Measurements from ENCODE around the gene ATMIN.

The ATMIN gene

DNA sequence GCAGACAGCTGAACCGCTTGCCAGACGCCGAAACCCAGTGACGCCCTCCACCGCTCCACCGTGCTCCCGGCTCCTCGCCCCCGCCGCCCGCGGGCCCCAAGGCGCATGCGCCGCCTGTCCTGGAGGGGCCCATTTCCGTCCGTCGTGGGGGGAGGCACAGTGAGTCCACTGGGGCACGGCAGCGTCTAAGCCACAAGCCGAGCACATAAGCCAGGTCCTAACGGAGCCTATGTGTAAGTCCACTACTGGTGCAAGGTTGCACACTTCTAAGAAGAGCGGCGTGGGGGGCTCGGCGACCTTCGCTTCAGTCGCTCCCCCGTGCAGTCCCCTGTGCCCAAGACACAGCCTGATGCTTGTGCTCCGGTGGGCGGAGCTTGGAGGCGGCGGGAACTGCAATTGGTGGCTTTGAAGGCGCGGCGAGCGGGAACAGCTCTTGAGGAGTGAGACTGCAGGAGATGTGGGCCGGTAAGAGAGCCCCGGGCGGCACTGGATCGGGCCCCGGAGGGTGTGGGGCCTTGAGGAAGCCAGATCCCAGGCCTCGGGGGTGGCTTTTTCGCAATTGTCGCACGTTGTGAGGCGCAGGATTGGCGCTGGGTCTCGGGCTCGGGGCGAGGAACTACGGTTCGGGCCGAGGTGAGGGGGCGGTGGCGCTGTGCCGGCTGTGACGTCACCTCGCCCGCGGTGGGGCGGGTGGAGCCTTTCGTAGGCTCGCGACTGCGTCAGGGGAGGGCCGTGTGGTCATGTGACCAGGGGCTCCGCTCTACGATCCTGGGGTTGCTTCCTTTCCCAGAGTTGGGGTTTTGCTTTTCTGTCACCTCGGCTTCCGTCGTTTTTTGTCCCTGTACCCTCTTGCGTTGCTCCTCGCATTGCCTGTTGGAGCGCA lies 28.6 kb upstream of the ATMIN start, which contains the start of the genes CENPN and CMC2:
TSS of gene CENPN (plus strand) at position 402 of the 883 bp plus-strand sequence. CDS start 4,726 bp downstream, outside the sequence.
TSS of gene CMC2 (minus strand) at position 73 of the 883 bp plus-strand sequence. CDS start 9,491 bp downstream, outside the sequence.
- peak; percentile 42 for DNase-seq

DNA sequence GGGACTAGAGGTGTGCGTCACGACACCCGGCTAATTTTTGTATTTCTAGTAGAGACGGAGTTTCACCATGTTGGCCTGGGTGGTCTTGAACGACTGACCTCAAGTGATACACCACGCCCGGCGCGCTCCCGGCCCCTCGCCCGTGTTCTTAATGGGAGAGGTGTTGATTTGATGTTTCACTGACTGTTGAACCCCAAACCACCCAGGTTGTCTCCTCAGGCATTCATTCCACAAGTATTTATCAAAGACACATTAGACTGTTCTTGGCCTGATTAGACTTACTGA lies 27.2 kb upstream of the ATMIN start:
- no peak for DNase-seq

DNA sequence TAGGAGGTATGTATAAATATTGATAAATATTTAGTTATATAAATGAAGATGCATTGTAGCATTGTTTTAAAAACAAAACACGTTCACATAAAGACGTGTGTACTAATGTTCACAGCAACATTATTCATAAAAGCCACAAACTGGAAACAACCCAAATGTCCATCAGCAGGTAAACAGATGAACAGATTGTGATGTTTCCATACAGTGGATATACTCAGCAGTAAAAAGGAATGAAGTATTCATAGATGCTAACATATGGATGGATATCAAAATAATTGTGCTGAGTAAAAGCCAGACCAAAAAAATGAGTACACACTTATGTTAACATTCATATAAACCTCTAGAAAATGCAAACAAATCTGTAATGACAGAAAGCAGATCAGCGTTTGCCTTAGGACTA lies 22.7 kb upstream of the ATMIN start:
- DNase-seq: no peak

DNA sequence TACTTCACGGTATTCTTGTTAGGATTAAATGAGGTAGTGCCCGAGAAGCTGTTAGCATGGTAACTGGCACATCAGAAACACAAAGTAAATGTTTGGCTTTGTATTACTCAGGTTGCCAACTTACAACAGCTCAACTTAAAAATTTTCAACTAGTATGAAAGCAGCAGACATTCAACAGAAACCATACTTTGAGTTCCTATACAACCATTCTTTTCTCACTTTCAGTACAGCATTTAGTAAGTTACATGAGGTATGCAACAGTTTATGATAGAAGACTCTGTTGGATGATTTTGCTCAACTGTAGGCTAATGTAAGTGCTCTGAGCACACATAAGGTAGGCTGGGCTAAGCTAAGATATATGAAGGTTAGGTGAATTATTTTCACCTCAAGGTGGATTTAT lies 21.0 kb upstream of the ATMIN start:
- DNase-seq: no peak

DNA sequence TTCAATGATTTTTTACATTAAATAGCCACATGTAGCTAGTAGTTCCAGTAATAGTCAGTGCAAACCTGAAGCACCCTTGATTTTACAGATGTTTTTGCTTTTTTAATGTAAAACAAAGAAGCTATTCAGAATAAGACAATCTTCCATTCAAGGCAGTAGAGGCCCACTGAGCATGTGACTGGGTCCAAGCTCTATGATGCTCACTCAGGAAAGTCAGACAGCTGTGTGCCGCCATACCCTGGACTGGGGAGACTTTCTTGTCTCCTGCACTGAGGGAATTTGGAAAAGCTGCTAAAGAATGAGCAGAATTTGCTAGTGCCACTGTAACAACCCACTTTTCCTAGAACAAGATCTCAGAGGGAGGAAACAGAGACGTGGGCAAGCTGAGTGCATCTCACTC lies 17.1 kb upstream of the ATMIN start:
- no peak for DNase-seq

DNA sequence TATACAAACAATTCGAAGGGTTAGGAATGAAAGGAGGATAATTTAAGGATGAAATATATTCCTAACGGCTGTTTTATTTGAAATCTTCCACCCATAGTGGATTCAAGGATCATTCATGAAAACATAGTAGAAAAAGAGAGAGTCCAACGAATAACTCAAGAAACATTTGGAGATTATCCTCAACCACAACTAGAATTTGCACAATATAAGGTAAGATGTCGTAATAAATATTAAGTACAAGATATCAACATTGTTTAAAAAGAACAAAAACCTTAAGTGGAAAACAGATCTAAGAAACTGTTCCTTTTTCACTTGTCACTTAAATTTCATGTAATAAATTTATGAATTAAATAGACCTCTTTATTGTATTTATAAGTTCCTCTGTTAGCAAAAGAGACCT lies 9.2 kb upstream of the ATMIN start:
- DNase-seq: no peak

DNA sequence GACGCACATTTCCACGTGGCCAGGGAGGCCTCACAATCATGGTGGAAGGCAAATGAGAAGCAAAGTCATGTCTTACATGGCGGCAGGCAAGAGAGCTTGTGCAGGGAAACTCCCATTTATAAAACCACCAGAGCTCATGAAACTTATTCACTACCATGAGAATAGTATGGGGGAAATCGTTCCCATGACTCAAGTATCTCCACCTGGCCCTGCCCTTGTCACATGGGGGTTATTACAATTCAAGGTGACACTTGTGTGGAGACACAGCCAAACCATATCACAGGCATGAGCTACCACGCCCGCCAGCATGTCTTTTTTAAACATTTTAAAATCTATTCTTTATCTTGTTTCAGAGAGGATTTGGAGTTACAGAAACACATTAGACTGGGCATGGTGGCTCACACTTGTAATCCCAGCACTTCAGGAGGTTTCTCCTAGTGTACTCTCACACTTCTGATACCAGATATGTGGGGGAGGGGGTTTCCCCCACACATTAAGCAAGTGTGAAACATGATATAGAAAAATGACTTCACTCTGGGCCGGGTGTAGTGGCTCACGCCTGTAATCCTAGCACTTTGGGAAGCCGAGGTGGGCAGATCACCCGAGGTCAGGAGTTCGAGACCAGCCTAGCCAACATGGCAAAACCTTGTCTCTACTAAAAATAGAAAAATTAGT lies 5.6 kb upstream of the ATMIN start:
- DNase-seq: no peak

DNA sequence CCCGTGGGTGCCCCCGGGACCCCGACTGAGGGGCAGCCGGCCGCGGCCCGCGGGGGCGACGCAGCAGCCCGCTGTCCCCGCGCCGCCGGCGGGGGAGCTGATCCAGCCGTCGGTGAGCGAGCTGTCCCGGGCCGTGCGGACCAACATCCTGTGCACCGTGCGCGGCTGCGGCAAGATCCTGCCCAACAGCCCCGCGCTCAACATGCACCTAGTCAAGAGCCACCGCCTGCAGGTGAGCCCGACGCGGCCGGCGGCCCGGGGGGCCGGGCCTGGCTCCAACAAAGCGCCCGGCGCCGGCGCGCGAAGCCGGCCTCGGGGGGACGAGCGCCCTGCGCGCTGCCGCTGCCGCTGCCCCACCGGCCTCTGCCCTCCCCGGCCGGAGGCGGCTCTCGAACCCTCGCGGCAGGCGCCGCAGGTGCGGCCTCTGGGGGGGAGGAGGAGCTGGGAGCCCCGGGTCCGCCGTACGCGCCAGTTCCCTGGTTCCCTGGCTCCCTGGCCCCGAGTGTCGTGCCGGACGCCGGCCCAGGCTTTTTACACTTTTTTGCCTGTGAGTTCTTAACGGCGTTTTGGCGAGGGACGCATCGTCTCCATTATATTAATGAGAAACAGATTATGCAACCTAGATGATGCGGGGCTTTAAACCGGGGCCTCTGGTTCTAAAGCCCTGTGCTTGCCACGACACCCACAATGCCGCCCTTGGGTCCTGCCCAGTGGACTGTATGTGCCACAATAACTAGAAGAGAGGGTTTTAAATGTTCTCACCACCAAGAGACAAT lies 521 bp downstream of the ATMIN start:
- DNase-seq: no peak

DNA sequence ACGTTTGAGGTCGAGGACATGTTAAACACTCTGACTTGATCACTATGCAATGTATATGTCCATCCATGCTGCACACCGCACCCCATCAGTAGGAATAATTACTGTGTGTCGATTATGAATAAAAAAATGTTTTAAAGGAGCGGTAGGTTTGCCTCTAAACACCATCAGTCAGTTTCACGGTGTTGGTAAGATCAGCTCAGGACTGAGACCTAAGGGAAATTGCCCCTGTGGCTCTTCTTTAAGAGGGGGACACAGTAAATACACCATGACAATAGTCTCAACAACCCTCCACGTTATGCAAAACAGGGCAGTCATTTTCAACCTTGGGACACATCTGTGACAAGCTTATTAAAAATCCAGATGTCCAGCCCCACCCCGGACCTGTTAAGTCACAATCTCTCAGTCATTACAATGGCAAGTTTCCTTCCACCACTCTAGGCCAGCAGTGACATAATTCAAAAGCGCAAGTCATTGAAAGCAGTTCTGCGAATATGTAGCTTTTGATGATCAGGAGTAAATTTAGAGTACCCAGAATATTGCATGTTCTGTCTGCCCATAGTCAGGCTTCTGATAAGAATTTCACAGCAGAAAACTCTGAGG lies 1.2 kb downstream of the ATMIN start:
- DNase-seq: no peak

DNA sequence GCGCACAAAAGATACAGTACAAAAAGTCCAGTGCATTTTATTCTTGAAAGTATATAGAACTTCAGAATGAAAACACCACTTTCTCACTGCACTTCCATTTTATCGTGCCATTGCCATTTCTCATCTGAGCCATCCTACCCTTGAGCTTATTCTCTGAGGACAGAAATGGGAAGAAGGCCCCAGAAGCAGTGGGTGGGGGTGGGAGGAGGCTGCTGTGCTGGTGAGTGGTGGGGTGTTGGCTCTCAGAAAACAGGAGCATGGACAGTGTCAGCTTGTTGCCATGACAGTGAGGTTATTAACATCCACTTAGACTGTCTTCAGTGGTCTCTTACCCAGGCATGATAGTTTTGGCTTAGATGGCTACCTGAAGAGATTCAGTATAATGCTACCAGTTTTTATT lies 4.5 kb downstream of the ATMIN start:
- no peak for DNase-seq

DNA sequence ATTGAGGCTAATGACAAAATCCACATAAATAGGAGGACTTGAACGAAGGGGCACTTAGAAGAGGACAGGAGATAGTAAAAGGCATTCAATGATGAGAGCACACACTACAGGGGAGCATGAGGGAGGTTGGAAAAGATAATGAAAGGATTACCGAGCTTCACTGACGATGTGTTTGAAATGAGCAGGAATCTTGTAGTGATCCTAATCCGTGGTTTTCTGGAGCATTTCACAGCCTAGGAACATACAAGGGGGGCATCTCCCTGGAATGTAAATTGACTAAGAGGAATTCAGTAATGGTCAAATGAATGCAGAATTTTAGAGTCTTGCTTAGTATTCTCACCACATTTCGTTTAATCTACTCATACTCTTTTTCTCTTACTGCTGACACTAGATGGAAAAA lies 5.2 kb downstream of the ATMIN start:
- no peak for DNase-seq

DNA sequence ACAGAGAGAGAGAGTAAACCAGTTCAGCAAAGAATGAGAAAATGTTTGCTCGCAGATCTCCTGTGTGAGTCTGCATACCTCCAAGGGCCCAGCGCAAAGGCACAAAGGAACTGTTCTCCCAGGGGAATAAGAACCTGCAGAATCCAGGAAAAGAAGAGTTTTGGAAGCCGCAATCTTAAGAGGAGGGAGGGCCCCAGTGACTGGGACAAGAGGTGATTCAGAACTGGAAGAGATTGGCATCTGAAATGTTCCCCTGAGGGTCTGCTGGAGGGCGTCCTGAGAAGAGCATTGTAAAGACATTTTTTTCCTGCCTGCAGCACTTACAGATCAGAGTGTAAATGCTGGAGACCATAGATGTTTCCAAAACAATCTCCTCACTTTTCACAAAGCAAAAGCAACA lies 6.1 kb downstream of the ATMIN start:
- DNase-seq: no peak

DNA sequence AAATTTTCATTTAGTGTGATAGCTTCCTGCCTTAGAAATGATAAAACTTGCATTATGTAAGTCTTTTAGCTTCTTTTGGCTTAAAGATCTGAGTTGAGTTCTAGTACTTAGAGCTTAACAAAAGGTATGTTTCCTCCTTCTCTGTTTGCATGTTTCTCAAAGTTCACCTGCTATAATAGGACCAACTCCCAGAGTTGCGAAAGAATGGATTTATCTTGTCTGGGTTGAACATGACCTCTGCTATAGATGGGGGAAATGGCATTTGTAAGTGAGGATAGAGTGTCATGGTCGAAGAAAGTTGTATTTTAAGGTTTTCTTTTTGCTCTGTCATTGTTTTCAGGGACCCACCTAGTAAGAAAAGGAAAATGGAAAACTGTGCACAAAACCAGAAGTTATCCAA lies 7.2 kb downstream of the ATMIN start:
- no peak for DNase-seq

DNA sequence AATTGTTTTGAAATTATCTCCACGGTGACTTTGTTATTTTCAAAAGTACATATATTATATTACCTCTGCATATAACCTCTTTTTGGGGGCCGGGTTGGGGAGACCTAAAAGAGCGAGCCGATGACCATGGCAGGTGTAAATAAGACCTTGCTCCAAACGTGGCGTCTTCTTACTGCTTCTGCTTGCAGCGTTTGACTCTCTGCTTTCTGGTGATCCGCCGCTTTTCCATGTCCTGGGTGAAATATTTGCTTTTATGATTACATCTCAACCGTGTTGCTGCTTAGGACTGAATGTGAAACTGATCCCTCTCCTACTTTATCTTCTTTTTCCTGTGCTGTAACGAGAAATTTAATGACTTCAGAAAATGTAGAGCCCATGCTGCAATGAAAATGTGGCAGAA lies 18.1 kb downstream of the ATMIN start:
- DNase-seq: no peak

DNA sequence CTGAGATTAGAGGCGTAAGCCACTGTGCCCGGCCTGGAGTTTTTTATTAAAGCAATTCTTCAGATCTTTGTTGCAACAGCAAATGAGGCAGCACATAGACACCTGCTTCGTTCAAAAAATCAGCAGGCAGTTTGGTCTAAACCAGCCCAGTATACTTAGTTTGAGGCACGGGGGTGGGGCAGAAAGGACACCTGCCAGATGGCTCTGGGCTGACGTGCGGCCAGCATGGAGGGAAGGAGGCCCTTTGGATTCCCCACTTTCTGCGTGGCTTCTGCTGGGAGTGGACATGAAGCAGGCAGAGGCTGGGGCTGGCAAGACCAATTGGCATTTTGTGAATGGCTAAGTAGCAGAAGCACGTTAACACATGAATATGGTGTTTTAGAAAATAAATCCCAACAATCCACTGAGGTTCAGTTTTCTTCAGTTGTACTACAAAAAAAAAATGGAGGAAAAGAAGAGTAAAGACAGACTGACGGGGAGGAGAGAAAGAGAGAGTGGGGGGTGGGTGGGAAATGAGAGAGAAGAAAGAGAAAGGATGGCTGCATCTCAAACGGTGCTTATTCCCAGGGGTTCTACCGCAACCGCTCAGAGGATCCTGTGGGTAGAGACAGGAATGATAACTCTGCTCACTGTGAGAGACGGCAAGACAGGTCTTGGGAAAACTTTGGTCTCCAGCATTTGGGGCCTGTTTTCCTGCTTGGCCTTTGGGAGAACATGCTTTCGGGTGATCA lies 25.1 kb downstream of the ATMIN start:
- no peak for DNase-seq

DNA sequence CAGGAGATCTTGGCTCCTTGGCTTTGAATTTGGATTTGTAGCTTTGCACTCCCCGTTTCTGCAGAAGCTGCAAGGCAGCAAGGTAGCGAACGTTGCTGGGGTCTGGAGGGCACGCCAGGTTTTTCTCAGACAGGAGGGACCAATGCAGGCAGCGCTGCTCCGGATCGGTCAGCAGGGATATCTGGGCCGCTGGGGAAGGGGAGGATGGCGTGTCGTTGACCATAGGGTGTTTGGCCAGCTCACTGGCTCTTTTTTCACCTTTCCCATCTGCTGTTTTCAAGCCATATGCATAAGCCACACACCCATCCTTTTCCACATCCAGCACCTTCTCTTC lies 25.6 kb downstream of the ATMIN start:
- no peak for DNase-seq

DNA sequence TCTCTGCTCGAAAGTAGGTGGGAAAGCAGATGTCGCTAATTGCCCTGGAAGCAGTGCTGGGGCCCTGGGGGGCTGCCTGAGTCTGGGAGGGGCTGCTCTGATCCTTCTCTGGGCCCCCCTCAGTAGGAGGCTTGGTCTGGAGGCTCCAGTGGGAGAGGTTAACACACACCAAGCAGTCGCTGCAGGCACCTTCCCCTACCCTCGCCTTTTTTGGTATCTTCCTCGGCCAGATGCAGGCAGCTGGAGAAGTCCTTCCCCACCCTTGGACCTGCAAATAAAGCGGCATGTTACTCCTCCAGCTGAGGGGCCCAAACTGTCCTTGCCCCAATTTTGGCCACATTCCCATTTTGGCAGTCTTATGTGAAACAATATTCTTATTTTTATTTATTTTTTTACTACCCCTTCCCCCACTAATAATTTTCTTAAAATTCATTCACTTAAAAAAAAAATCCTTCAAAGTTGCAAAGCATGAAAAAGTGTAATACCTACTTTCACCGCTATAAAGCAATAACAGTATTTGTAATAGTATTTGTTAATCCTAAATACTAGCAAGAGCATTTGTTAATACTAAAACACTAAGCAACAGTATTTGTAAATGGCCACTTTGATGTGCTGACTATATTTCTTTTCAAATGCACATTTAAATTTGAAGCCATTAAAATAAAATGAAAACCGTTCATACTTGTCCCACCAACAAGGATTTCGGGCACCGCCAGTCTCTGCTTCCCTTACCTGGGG lies 26.4 kb downstream of the ATMIN start:
- DNase-seq: no peak

DNA sequence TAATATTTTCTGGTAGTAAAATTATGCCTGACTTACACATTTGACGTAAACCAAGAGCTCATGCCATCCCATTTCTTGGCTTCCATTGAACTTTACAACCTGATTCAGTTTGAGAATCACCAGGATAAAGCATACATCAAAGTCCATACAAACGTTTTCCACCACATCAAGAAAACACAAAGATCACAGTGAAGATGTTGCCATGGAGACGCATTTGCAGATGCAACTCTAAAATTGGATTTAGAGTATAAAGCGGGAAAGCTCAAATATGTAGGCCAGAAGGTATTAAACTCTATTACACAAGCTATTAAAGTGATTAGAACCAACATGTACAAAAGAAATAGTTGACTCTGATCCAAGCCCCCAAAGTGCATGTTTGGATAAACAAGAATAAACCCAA lies 31.0 kb downstream of the ATMIN start:
- no peak for DNase-seq

DNA sequence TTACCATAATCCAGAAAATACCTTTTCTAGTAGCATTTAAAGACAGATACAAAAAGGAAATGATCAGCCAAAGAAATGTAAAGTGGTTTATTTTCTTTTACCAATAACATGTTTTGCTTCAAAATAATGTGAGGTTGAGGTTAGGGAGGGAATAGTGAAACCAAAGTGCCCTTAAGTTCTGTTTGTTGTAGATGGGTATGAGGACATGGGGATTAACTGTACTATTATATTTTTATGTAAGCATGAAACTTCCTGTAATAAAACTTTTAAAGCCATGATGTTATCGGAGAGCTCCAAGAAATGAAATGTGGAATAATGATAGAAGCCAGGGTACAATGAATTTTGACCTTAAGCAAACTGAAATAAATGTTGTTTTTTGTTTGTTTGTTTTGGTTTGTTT lies 31.5 kb downstream of the ATMIN start:
- DNase-seq: no peak

DNA sequence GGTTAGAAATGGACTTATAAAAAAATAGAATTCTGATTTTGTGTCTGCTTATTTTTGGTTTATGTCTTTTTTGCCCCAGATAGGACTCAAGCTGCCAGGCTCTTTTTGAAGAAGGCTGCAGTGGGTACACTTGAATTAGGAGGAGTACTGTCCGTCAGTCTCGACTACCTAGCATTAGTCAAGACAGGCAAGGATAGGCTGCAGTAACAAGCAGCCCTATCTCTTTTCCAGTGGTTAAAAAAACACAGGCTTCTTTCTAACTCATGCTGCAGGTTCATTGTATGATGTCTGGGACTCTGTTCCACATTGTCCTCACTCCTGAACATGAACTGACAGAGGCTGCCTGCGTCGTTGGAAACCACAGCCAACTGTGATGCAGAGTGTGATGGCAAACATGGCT lies 33.4 kb downstream of the ATMIN start:
- DNase-seq: no peak

DNA sequence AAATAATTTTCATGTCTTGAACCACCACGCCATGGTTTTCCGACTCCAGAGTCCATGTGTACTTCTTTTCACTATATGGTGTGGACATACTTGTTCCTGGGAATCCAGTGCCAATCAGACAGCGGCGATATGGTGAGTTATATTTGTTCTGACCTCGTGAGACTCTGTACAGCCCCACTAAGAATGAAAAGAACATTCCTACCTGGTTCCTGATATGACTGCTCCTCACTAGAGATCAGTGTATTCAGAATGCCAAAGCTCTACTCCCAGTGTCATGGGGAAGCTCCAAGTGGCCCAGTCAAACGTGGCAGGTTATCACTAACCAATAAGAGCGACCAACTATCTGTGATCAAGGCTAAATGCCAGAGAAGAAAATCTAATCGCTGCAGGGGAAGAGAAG lies 35.3 kb downstream of the ATMIN start:
- DNase-seq: no peak

DNA sequence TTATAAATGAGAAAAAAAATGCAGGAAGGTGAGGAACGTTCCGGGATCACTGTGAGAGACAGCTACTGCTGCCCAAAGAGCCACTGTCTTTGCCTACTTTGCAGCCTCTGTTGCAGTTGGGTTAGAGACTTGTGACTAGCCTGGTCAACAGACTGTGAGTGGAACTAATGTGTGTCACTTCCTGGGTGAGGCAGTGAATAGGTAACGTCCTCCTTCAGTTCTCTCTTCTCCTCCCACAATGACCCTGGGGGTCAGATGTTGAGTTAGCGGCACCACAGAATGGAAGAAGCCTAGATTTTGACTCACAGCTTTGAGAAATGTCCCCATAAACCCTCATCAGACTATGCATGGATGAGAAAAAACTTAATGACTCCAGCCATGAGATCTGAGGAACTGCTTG lies 36.2 kb downstream of the ATMIN start:
- no peak for DNase-seq

All from NCI-H2029 treated with DMSO at 0.1 percent for 48 hours (cell line).